HG02870 (cell line): Measurements from ENCODE around the gene USP24.

Experiments
- ATAC-seq: cut with Tn5 transposase; IDR thresholded peaks from one replicate; pipeline ENCODE4 v1.9.1; 2021; ENCODE audit warnings: mild to moderate bottlenecking, moderate library complexity; ENCODE audit not compliant: unreplicated experiment

The USP24 gene

DNA sequence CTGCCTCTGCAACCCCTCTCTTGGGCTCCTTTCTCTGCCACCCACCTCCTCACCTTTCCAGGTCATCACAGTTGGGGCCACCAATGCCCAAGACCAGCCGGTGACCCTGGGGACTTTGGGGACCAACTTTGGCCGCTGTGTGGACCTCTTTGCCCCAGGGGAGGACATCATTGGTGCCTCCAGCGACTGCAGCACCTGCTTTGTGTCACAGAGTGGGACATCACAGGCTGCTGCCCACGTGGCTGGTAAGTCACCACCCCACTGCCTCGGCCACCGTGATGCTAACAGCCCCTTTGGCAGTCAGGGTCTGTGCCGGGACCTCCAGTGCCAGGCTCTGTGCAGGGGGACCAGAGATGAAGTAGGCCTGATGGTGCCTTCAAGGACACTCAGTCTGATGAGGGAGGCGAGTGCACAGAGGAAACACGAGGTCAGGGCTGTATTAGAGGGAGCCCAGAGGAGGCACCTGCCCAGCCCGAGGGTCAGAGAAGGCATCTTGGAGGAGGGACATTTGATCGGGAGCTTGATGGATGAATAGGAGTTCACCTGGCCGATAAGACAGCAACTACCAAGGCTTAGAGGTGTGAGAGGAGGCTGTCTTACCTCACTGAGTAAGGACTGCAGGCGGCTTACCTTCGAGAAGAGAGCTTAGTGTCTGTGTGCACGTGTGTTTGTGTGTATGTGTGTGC is 157.8 kb downstream of the USP24 start:
- ATAC-seq = no peak

DNA sequence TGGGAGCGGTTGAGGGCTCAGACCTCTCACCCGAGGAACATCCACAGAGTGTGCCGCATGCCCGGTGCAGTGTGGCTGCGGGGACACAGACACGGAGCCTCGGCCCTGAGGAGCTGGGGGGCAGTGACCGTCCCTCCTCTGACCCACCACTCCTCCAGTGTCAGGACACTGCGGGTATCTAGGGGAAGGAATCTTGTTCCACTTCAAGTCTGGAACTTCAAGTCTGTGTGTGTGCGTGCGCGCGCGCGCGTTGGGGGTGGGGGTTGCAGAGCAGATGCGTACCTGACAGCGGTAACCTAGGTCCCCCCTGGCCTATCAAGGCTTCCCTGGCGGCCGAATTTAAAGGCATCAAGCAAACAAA is 158.6 kb downstream of the USP24 start:
- no peak for ATAC-seq

DNA sequence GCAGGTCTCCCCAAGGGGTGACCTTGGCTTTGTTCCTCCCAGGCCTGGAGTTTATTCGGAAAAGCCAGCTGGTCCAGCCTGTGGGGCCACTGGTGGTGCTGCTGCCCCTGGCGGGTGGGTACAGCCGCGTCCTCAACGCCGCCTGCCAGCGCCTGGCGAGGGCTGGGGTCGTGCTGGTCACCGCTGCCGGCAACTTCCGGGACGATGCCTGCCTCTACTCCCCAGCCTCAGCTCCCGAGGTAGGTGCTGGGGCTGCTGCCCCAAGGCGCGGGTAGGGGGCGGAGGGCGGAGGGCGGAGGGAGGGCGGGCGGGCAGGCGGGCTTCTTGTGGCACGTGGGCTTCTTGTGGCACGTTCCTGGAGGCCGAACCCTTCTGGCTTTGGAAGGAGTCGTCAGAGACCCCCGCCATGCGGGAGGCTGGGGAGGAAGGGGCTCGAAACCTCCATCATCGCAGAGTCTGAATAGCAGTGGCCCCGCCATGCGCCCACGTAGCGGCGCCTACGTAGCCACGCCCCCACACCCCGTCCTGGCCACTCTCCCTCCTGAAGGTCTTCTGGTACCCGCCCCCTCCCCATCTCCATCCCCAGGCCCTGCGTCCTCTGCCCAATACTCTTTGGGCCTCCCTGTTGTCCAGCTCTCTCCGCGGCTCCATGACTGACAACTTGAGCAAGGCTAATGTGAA is 159.1 kb downstream of the USP24 start:
- ATAC-seq = no peak

DNA sequence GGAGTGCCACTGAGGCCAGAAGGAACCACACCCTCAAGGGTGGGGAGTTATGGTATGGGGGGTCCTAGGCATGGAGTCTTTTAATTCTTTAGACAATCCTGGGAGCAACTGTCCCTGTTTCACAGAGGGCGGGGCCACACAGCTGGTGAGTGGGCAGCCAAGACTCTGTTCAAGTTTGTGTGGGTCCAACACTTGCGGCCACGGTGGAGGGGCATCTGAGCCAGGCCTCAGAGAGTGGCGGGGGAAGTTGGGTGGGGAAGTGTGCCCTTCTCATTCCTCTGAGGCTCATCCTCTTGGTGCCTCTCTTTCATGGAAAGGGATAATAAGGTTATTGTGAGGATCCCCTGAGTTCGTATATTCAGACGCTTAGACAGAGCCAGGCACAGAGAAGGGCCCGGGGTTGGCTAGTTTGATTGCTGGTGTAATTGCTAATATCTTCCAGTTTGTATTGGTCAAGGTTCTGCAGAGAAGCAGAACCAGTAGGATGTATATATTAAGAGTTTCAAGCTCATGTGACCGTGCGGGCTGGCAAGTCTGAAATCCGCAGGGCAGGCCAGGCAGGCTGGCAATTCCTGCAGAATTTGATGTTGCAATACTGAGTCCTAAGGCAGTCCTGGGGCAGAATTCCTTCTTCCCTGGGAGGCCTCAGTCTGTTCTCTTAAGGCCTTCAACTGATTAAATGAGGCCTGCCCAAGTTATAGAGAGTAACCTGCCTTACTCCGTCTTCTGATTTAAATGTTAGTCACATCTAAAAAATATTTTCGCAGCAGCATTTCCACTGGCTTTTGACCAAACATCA is 159.9 kb downstream of the USP24 start:
- ATAC-seq = no peak

DNA sequence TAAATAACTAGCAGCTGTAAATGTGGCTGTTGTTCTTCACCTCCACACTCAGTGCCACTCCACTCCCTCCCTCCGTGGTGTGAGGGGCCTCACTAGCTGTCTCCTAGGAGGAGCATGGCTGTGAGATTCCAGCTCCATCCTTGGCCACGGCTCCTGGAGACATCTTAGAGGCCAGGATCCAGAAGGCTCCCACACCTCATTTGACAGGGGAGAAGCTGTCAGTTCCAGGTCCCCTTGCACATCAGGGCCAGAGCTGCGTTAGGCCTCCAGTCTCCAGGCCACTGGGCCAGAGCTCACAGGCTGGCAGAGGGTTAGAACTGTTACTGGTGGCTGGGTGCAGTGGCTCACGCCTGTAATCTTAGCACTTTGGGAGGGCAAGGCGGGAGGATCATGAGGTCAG is 160.8 kb downstream of the USP24 start:
- no peak for ATAC-seq

DNA sequence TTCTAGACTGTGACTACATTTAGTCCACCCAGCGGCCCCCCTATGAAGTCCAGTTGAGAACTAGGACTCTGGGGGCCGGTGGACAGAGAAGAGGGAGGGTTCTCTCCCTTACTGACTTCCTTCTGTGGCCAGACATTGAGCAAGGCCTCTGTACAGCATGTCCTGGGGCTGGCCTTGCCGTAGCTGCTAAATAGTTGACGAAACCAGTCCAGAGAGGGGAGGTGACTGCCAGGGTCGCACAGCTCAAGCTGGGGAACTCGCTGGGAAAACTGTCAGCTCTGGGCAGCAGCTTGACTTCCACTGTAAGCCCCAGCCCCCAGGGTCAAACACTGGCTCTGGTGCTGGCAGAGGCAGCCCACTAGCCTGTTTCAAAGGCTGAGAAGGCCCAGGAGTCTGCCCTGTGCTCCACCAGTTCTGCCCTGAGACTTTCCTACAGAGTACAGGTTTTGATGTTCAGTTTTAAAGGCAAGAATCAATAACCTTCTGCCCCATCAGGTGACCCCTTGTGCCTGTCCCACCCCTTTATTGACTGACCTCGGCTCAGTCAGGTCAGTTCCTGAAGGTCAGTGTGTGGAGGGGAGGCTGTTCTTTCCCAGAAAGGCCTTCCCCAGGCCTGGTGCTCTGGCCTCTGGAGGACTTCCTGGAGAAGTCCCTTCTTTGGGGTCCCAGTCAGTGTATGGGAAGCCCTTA is 161.8 kb downstream of the USP24 start:
- ATAC-seq = no peak

DNA sequence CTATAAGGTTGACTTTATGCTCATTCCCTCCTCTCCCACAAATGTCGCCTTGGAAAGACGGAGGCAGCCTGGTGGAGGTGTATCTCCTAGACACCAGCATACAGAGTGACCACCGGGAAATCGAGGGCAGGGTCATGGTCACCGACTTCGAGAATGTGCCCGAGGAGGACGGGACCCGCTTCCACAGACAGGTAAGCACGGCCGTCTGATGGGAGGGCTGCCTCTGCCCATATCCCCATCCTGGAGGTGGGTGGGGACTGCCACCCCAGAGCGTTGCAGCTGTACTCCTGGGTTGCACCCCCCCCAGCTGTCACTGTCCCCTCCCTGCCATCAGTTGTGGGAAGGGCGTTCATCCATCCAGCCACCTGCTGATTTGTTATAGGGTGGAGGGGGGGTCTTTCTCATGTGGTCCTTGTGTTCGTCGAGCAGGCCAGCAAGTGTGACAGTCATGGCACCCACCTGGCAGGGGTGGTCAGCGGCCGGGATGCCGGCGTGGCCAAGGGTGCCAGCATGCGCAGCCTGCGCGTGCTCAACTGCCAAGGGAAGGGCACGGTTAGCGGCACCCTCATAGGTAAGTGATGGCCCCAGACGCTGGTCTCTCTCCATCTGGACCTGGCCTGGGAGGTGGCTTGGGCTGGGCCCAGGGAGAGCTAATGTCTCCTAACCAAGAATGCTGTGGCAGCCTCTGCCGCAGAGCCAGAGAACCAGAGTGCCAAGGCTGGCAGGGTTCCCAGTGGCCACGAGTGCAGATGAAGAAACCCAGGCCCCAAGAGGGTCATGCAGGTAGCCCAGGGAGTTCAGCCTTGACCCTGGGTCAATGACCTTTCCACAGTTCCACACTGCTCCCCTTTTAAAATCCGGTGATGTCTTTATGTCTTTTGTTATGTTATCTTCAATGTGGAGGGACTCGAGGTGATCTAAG is 162.7 kb downstream of the USP24 start:
- ATAC-seq = no peak

DNA sequence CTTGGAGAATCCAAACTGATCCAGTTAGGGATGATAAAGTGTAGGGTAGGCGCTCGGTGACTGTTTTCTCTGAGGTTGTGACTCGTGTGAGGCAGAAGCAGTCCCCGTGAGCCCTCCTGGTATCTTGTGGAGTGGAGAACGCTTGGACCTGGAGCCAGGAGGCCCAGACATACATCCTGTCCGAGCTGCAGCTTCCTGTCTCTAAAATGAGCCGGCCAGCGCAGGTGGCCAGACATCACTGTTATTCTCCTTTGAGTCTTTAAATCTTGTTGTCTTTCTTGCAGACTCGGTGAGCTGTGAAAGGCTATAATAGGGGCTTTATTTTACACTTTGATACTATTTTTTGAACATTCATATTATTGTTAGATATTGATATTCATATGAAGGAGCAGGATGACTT is 163.5 kb downstream of the USP24 start:
- no peak for ATAC-seq

DNA sequence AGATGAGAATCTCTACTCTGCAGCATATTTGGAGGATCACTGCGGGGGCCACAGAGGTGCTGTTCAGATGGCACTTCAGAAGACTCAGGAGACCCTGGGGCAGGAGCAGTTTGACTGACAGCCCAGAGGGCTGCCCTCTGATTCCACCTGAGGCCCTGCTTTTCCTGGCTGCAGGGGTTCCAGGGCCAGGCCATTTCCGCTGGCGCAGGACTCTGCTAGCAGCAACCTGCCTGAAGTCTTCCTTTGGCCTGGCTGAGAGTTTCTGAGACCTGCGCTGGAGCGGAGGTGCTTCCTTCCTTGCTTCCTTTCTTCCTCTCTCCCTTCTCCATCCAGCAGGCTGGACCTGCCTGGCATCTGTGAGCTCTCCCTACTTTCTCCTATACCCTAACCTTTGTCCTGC is 164.0 kb downstream of the USP24 start:
- ATAC-seq = no peak

DNA sequence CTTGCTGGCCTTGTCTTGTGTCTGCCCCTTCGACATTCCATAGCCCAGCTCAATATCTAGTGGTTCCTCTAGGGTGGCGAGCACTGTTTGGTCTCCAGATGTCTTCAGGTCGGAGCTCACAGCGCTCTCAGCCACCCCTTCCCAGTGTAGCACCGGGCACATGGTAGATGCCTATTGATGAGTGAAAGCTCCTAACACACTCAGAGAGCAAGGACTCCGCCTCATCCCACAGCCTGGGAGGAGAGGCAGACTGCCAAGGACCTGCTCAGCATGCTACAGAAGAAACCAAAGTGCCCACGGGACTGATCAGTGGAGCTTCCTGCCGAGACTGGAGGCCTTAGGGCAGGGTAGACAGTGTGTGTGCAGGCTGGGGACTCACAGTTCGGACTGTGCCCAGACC is 164.9 kb downstream of the USP24 start:
- ATAC-seq = no peak

DNA sequence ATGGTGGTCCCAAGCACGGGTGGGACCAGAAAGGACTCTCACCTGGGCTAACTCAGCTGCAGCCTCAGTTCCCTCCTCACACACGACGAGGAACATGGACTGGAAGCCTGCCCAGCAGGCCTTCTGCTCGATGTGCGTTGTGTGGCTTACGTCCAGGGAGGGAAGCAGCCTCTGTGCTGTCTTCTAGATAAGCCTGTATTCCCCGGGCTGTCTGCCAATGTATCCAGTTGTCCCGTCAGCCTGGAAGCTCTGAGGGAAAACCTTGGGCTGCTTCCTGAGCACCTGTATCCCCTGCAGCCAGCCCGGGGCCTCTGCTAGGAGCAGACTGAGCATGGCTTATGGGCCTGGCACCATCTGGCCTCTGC is 165.3 kb downstream of the USP24 start:
- ATAC-seq = no peak

DNA sequence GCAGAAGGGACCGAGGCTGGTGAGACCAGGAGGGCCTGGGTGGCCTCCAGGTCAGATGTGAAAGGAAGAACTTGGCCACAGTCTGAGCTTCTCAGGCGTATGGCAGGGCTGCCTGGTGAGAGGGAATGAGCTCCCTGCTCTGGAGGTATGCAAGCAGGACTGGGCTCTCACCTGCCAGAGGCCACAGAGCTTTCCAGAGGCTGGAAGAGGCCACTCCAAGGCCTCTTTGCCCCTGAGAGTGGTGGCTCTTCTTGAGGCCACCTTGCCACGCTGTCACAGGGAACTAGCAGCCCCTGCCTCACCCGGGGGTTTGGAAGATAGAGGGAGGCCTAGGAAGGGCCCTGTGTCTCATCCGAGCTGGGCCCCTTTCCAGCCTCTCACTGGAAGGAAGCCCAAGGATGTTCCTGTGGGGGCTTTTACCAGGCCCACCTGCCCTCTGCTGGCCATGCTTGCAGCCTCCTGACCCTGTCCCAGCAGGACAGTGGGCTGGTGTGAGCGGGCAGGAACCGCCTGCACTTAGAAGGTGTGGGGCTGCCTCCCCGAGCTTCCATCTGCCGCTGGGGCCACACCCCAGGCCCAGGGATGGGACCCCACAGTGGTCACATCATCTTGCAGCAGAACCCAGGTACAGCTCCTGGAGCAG is 165.8 kb downstream of the USP24 start:
- no peak for ATAC-seq

DNA sequence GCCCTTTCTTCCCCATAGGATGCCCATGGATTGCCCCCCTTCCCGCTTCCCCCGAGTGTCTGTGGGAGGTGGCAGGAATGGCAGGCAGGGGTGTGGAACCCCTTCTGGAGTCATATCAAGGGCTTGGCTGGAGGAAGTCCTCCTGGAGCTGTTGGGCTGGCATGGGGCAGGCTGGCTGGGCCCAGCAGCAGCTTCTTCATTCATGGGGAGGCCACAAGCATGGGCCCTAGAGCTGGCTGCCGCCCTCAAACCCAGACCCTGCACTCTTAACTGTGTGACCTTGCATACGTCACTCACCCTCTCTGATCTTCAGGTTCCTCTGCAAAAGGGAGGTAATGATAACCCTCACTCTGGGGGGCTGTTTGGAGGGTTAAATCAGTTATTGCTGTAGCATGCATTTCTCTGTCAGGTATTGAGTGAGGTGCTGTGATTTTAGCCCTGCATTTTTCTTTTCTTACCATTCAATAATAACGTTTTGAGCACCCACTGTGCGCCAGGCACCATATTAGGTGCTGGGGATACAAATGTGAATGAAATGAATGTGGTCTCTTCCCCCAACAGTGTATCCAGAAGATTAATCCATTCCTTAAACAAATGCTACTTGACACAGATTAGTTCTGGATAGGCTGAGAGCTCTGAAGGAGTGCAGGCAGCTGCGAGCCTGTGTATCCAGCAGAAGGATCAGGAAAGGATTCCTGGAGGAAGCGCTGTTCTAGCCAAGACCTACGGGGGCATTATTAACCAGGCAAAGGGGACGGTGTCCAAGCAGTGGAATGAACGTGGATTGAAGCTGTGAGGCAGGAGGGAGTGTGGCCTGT is 166.5 kb downstream of the USP24 start:
- ATAC-seq = no peak

DNA sequence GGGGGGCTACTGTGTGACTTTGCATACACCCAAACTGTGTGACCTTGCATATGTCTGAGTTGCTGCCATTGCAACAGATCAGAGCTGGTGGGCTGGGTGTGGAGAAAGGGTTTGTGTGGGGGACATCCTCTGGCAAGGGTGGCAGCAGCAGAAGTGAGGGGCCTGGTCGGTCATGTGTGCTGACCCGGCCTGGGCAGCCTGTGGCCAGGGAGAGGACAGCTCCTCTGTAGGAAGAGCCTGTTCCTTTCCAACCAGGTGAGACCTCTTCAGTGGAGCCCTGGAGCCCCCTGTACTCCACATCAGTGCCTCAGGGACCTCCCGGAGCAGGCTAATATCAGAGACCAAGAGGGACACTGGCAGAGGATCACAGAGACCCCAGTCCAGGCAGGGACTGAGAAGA is 167.6 kb downstream of the USP24 start:
- ATAC-seq = no peak

DNA sequence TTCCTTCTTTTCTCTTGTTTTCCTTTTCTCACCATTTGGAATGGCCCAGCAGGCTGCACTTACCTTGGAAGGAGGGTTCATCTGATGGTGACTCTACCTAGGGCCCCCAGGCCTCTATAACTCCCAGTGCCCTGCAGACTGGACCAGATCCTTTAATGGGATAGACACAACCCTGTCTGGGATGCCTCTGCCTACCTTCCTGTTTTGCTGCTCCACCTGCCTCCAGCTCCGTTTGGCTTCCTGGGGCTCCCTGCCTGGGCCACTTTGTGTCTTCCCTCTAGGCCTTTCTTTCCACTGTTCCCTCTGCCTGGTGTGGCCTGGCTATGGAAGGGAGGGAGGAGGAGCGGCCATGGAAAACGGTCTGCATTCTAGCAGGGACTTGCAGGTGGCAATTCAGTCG is 168.3 kb downstream of the USP24 start:
- no peak for ATAC-seq

DNA sequence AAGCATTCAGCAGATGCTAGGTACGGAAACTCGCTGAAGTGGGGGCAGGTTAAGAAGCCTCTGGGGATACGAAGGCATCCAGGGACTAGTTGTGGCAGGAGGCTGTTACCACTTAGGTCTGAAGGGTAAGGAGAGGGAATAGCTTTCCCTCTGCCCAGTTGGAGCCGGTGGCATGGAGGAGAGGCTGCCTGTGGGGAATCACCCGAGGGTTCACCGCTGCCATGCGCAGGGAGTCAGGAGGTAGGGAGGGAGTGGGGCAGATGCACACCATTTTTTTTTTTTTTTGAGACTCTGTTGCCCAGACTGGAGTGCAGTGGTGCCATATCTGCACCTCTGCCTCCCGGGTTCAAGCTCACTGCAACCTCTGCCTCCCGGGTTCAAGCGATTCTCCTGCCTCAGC is 169.7 kb downstream of the USP24 start:
- no peak for ATAC-seq

DNA sequence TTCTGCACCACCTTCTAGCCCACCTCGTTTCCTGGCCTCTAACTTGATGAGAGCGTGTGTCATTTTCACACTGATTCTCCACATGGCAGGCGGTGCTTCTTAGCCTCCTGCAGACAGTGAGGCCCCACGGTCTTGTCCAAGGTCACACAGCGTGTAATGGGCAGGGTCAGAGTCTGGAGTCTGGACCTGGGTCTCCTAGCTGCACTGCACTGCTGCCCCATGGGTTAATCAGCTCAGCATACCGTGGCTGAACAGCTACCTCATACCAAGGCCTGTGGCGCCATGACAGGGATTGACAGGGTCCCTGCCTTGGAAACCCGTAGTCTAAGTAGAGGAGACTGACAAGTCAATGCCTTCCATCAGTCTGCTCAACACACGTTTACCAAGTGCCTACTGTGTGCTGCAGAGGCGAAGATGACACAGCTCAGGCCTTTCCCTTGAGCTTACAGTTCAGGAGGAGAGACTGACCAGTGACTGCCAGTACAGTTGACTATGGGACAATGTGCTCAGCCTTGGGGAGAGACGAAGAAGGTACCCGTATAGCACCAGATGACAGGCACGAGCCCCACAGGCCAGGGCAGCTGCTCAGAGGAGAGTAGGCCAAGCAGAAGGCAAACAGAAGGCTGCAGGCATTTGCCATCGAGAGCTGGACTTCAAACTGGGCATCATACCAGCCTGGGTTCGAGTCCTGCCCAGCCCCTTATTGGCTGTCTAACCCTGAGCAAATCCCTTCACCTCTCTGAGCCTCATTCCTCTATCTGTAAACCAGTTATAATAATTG is 170.4 kb downstream of the USP24 start:
- no peak for ATAC-seq

DNA sequence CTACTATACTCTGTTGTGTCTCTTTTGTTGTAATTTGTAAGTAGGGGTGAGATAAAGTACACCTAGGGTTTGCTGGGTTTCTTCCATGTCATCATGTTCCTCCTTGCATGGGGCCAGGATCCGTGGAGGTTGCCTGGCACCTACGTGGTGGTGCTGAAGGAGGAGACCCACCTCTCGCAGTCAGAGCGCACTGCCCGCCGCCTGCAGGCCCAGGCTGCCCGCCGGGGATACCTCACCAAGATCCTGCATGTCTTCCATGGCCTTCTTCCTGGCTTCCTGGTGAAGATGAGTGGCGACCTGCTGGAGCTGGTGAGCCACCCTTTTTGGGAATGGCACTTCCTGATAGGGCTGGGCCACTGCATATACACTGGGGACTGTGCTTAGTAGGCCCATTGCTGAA is 171.4 kb downstream of the USP24 start:
- no peak for ATAC-seq
